GM21515 (cell line): ENCODE measurements around the gene LCE2A.
"Not testable (repeated sequence)": the region's sequence is repeated elsewhere in the genome, so short reads cannot be mapped to it uniquely, and the experiment has no call there.

Experiments
- ATAC-seq: cut with Tn5 transposase; IDR thresholded peaks from one replicate; pipeline ENCODE4 v1.9.1; 2021; ENCODE audit not compliant: unreplicated experiment

Gene LCE2A

GRCh38 chr1:152697701-152698600, at the start of gene LCE2A:
TSS of gene LCE2A (plus strand) at chr1:152698345. CDS start at chr1:152698902, 557 bp downstream.
- no peak for ATAC-seq

DNA sequence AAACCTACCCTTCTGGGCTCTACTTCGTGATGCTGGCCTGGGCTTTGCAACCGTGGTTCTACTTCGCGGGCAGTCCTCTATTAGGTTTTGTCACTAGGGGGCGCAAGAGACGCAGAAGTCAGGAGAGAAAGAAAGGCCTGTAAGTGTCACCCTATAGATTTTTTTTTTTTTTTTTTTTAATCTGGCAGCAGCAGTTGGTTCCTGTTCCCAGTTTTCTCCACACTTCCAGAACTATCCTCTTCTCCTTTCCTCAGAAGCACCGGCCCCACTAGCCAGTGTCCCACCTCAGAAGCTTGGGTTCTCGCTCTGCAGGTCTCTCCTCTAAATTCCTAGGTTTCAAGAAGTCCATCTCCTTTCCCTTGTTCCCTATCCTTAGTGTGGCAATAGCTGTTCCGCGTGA, 44.0 kb upstream of the LCE2A start:
- no peak for ATAC-seq

GRCh38 chr1:152656459-152656858, 41.7 kb upstream of the LCE2A start:
- no peak for ATAC-seq

DNA sequence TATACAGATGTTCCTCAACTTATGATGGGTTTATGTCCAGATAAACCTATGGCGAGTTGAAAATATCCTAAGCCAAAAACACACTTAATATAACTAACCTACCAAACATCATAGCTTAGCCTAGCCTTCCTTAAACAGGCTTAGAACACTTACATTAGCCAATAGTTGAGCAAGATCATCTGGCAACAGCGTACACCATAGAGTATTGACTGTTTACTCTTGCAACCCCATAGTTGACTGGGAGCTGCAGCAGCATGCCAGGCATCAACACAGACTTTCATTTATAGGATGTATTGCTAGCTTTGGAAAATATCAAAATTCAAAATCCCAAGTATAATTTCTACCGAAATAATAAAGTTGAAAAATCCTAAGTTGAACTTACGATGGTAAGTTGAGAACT, 40.5 kb upstream of the LCE2A start:
- ATAC-seq, result no peak

GRCh38 chr1:152658649-152659048, 39.5 kb upstream of the LCE2A start:
- no peak for ATAC-seq

DNA sequence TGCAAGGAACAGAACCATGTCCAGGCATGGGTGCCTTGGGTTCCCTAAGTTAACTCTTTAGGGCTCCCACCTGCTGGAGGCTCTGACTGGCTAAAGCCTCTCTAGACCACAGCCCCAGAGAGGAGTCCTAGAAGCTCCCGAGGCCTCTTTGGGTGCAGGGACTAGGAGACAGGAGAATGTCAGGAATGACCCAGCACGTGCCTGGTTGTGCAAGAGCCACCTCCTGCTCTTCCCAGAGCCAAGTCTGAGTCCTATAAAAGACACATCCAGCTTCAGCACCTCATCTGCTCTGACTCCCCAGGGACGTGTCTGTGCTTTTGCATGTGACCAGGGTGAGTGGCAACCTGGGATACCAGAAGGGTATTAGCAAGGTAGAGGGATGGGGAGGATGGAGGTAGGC, 35.0 kb upstream of the LCE2A start, which contains the start of gene LCE2D:
Gene LCE2D, plus strand, starts transcription at position 283 of the 400 bp plus-strand sequence. CDS start 726 bp downstream, outside the sequence.
- no peak for ATAC-seq

DNA sequence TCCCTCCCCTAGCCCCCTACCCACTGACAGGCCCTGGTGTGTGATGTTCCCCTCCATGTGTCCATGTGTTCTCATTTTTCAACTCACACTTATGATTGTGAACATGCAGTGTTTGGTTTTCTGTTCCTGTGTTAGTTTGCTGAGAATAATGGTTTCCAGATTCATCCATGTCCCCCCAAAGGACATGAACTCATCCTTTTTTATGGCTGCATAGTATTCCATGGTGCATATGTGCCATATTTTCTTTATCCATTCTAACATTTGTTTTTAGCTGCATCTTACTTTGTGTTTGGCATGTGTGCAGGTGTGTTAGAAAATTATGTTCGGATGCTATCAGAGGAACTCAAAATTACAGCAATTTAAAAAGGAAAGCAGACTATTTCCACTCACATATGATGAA, 32.0 kb upstream of the LCE2A start:
- ATAC-seq, result not testable (repeated sequence)

DNA sequence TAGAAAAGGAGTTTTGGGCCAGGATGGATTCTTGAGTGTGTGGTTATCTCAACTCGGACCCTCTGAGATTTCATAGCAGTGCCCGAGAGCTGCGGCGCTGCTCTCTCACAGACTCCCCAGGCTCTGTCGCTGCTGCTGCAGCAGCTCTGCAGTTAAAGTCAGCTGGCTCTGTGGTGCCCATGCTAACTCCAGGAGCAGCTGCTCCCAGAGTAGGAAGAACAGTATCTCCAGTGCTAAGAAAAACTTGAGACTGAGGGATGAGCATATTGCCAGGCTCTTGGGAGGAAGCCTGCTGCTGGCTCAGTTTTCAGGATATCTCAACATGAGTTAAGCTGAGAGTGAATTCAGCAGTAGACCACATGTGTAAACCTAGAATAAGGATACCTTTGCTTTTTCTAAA, 30.5 kb upstream of the LCE2A start:
- ATAC-seq, result no peak

GRCh38 chr1:152673016-152673415, 25.1 kb upstream of the LCE2A start:
- no peak for ATAC-seq

DNA sequence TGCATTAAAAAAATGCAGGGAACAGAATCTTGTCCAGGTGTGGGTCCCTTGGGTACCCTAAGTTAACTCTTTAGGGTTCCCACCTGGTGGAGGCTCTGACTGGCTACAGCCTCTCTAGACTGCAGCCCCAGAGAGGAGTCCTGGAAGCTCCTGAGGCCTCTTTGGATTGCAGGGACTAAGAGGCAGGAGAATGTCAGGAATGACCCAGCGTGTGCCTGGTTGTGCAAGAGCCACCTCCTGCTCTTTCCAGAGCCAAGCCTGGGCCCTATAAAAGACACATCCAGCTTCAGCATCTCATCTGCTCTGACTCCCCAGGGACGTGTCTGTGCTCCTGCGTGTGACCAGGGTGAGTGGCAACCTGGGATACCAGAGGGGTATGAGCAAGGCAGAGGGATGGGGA, 23.2 kb upstream of the LCE2A start, which contains the start of gene LCE2C:
Gene LCE2C, plus strand, starts transcription at position 297 of the 400 bp plus-strand sequence. CDS start 737 bp downstream, outside the sequence.
- ATAC-seq, result not testable (repeated sequence)

DNA sequence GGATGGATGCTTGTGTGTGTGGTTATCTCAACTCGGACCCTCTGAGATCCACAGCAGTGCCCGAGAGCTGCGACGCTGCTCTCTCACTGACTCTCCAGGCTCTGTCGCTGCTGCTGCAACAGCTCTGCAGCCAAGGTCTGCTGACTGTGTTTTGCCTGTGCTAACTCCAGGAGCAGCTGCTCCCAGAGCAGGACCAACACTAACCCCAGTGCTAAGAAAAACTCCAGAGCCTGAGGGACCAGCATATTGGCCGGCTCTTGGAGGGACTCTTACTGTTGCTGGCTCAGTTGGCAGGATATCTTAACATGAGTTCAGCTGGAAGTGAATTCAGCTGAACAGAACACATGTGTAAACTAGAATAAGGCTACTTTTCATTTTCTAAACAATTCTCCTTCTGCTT, 18.7 kb upstream of the LCE2A start:
- ATAC-seq, result no peak

- ATAC-seq, result no peak
Measured at GRCh38 chr1:152681616-152682015, 16.5 kb upstream of the LCE2A start.

DNA sequence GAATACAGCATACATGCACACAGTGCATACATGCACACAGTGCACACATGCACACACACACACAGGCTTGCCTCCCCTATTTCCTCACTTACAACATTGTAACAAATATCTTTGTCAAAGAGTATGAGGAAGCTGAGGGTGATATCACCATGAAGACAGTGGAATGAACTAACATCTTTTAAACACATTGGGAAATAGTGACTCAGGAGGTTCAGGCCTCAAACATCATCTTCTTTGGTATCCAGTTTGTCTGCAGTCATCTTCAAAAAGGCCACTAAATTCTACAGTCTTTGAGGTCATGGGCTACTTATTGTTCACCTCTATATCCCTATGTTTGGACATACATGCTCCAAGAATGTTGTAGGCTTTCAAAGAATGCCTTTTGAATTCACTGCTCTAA, 14.3 kb upstream of the LCE2A start:
- ATAC-seq, result no peak

DNA sequence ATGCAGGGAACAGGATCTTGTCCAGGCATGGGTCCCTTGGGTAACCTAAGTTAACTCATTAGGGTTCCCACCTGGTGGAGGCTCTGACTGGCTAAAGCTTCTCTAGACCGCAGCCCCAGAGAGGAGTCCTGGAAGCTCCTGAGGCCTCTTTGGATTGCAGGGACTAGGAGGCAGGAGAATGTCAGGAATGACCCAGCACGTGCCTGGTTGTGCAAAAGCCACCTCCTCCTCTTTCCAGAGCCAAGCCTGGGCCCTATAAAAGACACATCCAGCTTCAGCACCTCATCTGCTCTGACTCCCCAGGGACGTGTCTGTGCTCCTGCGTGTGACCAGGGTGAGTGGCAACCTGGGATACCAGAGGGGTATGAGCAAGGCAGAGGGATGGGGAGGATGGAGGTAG, 12.3 kb upstream of the LCE2A start, which contains the start of gene LCE2B:
Gene LCE2B, plus strand, starts transcription at position 301 of the 400 bp plus-strand sequence. CDS start 721 bp downstream, outside the sequence.
- not testable (repeated sequence) for ATAC-seq

DNA sequence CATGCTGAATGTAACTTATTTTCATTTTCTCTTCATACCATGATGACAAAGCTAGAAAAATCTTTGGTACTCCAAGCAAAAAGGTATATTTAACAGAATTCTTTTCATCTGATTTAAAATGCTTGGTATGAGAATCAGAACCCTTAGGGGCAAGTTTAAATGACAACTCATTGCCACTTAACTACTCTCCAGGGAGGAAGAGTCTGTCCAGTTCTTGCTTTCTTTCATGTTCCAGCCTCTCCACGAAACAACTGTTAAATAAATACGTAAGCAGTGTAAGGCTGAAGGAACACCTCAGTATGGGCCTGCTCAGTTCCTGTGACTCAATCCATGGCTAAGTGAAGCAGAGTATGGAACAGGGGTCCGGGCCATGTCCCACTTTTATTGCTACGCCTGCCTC, 1.6 kb downstream of the LCE2A start:
- no peak for ATAC-seq

DNA sequence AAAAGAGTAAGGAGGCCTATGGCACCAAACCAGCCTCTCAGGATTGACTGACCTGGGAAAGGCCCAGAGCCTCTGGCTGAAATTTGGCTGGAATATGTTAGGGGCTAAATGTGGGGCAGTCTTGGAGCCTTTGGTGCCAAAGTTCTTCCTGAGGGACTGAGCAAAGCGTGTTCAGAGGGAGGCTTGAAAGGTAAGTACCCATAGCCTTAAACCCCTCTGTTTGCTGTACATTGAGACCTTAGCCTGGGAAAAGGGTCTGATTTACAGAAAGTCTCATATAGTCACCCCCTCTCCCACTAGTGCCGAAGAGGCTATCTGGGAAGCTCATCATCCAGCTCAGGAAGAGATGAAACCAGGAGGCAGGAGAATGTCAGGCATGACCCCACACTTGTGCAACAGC, 9.7 kb downstream of the LCE2A start, which contains the start of gene LCE4A:
Gene LCE4A, plus strand, starts transcription at position 301 of the 400 bp plus-strand sequence. CDS start 916 bp downstream, outside the sequence.
- ATAC-seq, result no peak

- ATAC-seq, result no peak
Measured at GRCh38 chr1:152718238-152718637, 20.1 kb downstream of the LCE2A start.

GRCh38 chr1:152725261-152725660, 27.1 kb downstream of the LCE2A start:
- no peak for ATAC-seq

DNA sequence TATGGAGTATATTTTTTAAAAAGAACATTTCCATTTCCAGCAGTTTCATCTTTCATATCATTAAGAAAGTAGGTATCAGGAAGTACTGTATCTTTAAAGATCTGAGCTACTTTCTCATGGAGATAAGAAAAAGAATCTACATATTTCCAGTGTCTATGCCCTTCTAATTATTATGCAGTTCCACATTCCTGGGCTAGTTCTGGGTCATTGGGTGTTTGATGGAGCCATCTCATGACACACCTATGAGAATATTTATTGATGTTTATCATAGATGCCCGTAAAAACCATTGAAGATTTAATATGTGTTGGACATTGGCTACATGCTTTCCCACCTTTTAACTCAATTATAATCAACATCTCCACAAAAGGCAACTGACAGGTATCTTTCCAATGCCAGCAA, 30.8 kb downstream of the LCE2A start:
- no peak for ATAC-seq

- no peak for ATAC-seq
Measured at GRCh38 chr1:152735648-152736047, 37.5 kb downstream of the LCE2A start.

DNA sequence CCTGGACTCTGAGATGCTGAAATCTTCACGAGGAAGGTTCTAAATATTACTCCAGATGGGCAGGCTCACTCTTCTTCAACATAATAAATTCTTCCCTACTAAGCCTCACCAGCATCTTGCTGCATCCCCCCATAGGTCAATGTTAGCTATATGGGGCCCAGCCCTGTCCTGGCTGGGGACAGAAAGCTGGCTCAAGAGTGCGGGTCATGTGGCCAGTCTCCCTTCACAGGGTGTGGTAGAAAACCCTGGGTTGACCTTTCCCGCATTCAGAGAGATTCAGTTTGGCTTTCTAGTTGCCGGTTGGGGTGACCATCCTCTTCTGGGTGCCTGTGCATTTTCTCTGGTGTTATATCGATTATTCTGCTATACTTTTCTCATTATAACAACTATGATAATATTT, 39.9 kb downstream of the LCE2A start:
- no peak for ATAC-seq

GRCh38 chr1:152739841-152740240, 41.7 kb downstream of the LCE2A start:
- no peak for ATAC-seq
